ENCODE measurements around the gene HIPK2. TPM values are rescaled to one million over a fixed set of nuclear protein-coding genes. Genes with fewer than 3 reads are reported as not detected.

The HIPK2 gene
- polyA plus RNA-seq, 1 donor (not counting 4 experiments of a cell fraction or from before 2014, with no cell fraction given) = 5.8 TPM

DNA sequence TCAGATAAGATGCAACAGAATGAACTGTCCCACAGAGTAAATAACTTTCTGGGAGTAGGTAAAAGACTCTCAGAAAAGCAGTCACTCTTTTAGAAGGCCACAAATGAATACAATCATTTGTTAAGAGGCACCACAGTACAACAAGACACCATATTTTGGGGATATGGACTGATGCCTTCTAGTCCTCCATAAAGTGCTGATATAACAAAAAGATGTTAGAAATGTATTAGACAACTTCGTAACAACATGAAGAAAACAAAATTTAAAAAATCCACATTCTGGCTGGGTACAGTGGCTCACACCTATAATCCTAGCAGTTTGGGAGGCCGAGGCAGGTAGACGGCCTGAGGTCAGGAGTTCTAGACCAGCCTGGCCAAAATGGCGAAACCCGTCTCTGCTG, 111.3 kb downstream of the HIPK2 start:
- Histone ChIP-seq H3K9me1 (ENCODE audit: control insufficient read depth, extremely low read depth, insufficient read depth, low read length) (no peaks in the 10 kb centered on the region), H3K9ac (ENCODE audit: control insufficient read depth, extremely low read depth, insufficient read depth, low read length) (no peak overlapping the region), H3K4me1 (ENCODE audit: control insufficient read depth, extremely low read depth, insufficient read depth, low read length) (no peaks in the 10 kb centered on the region), H3K4me3 (ENCODE audit: control insufficient read depth in 2 of 3, extremely low read depth in 1 of 3, insufficient read depth in 2 of 3, low read depth in 1 of 3, low read length in 3 of 3) (no peak overlapping the region), H3K9me3 (ENCODE audit: control insufficient read depth, low read depth, low read length) (no peaks in the 10 kb centered on the region), H3K36me3 (ENCODE audit: control insufficient read depth in 2 of 2, extremely low read depth in 1 of 2, insufficient read depth in 2 of 2, low read length in 2 of 2) (no peaks in the 10 kb centered on the region), H3K79me2 (ENCODE audit: control insufficient read depth, insufficient read depth, low read length) (no peaks in the 10 kb centered on the region), H4K20me1 (ENCODE audit: control insufficient read depth, extremely low read depth, insufficient read depth, low read length) (no peaks in the 10 kb centered on the region), H3K27me3 (ENCODE audit: control insufficient read depth, extremely low read depth, insufficient read depth, low read length) (no peaks in the 10 kb centered on the region), H3K27ac (ENCODE audit: control insufficient read depth, insufficient read depth, low read length) (no peak overlapping the region), H2AFZ (ENCODE audit: control insufficient read depth, low read length) (no peak overlapping the region), H3K4me2 (ENCODE audit: control insufficient read depth, extremely low read depth, insufficient read depth, low read depth, low read length) (no peak overlapping the region)
- DNase-seq (ENCODE audit: low read depth, low spot score) (no peak), FAIRE-seq (no peak)
- dilution Hi-C loops (cut with MboI; ENCODE audit: extremely low pct_ligation_motif_present, low sequenced_read_pairs) = no loop called here
- TF ChIP-seq CTCF (optimal IDR thresholded peaks at IDR 0.05 in 1 of 3, IDR thresholded peaks at IDR 0.05 in 1 of 3, conservative IDR thresholded peaks at IDR 0.05 in 1 of 3; ENCODE audit: extremely low read depth in 1 of 3, insufficient read depth in 2 of 3, low read length in 3 of 3) (no peak), EZH2 (IDR thresholded peaks at IDR 0.05; ENCODE audit: low read length) (no peak)

DNA sequence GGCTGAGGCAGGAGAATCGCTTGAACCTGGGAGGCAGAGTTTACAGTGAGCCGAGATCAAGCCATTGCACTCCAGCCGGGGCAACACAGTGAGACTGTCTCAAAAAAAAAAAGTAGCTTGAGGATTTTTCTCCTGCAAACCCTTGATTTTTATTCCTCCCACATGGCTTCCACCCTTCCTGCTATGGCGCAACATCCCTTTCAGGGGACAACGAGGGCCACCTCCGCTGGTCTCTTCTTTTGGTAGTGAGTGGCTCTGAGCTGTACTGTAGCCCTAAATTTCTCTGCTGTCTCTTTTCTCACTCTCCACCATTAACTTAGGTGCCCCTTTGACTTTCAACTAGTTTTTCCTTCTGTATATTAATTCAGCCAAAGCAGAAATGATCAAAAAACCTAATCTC, 113.4 kb downstream of the HIPK2 start:
- no peak overlapping the region for H3K27ac ChIP-seq (ENCODE audit: control insufficient read depth, insufficient read depth, low read length)
- no peak overlapping the region for H3K9ac ChIP-seq (ENCODE audit: control insufficient read depth, extremely low read depth, insufficient read depth, low read length)
- no peak for FAIRE-seq
- no peaks in the 10 kb centered on the region for H3K36me3 ChIP-seq (ENCODE audit: control insufficient read depth in 2 of 2, extremely low read depth in 1 of 2, insufficient read depth in 2 of 2, low read length in 2 of 2)
- no peaks in the 10 kb centered on the region for H3K9me3 ChIP-seq (ENCODE audit: control insufficient read depth, low read depth, low read length)
- dilution Hi-C loops (cut with MboI; ENCODE audit: extremely low pct_ligation_motif_present, low sequenced_read_pairs) = no loop called here
- no peak overlapping the region for H2AFZ ChIP-seq (ENCODE audit: control insufficient read depth, low read length)
- peaks cover 2% of the 10 kb centered on the region for H3K79me2 ChIP-seq (ENCODE audit: control insufficient read depth, insufficient read depth, low read length)
- peaks cover 13% of the 10 kb centered on the region for H3K4me1 ChIP-seq (ENCODE audit: control insufficient read depth, extremely low read depth, insufficient read depth, low read length)
- no peak overlapping the region for H3K4me3 ChIP-seq (ENCODE audit: control insufficient read depth in 2 of 3, extremely low read depth in 1 of 3, insufficient read depth in 2 of 3, low read depth in 1 of 3, low read length in 3 of 3)
- no peaks in the 10 kb centered on the region for H3K9me1 ChIP-seq (ENCODE audit: control insufficient read depth, extremely low read depth, insufficient read depth, low read length)
- H3K27me3 ChIP-seq (ENCODE audit: control insufficient read depth, extremely low read depth, insufficient read depth, low read length) = no peaks in the 10 kb centered on the region
- DNase-seq (ENCODE audit: low read depth, low spot score) = no peak
- no peak for TF ChIP-seq EZH2 (IDR thresholded peaks at IDR 0.05; ENCODE audit: low read length)
- H4K20me1 ChIP-seq (ENCODE audit: control insufficient read depth, extremely low read depth, insufficient read depth, low read length) = no peaks in the 10 kb centered on the region
- H3K4me2 ChIP-seq (ENCODE audit: control insufficient read depth, extremely low read depth, insufficient read depth, low read depth, low read length) = no peak overlapping the region

DNA sequence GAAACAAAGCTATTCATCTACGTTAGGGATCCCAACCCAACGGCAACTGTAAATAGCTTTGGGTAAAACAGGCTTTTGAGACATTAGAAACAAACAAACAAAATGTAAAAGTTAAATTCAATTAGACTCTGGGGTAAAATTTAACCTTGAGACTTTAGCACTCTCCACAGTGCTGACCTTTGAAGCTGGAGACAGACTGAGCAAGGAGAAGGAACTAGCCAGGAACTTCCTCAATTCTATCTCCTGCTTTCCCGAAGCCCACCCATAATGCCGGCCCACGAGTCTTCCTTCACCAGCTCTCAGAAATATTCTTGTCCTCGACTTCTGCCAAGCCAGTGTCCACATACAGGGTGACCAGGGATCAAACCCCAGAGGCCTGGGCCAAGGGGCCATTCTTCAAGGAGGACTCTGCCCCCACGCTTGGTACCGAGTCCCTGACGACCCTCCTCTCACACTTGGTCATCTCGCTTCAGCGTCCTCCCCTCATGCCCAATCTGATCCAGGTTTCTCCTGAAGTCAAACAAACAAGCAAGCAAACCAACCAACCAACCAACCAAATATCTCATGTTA, 114.1 kb downstream of the HIPK2 start:
- H2AFZ ChIP-seq (ENCODE audit: control insufficient read depth, low read length) = no peak overlapping the region
- no peak overlapping the region for H3K4me3 ChIP-seq (ENCODE audit: control insufficient read depth in 2 of 3, extremely low read depth in 1 of 3, insufficient read depth in 2 of 3, low read depth in 1 of 3, low read length in 3 of 3)
- H3K9ac ChIP-seq (ENCODE audit: control insufficient read depth, extremely low read depth, insufficient read depth, low read length) = no peak overlapping the region
- H3K36me3 ChIP-seq (ENCODE audit: control insufficient read depth in 2 of 2, extremely low read depth in 1 of 2, insufficient read depth in 2 of 2, low read length in 2 of 2) = no peaks in the 10 kb centered on the region
- no peak for TF ChIP-seq EZH2 (IDR thresholded peaks at IDR 0.05; ENCODE audit: low read length)
- TF ChIP-seq CTCF (optimal IDR thresholded peaks at IDR 0.05 in 1 of 3, IDR thresholded peaks at IDR 0.05 in 1 of 3, conservative IDR thresholded peaks at IDR 0.05 in 1 of 3; ENCODE audit: extremely low read depth in 1 of 3, insufficient read depth in 2 of 3, low read length in 3 of 3) = no peak
- no peak for DNase-seq (ENCODE audit: low read depth, low spot score)
- no peaks in the 10 kb centered on the region for H3K27me3 ChIP-seq (ENCODE audit: control insufficient read depth, extremely low read depth, insufficient read depth, low read length)
- H3K27ac ChIP-seq (ENCODE audit: control insufficient read depth, insufficient read depth, low read length) = no peak overlapping the region
- no peak for FAIRE-seq
- dilution Hi-C loops (cut with MboI; ENCODE audit: extremely low pct_ligation_motif_present, low sequenced_read_pairs) = no loop called here
- H3K4me2 ChIP-seq (ENCODE audit: control insufficient read depth, extremely low read depth, insufficient read depth, low read depth, low read length) = no peak overlapping the region
- H3K9me1 ChIP-seq (ENCODE audit: control insufficient read depth, extremely low read depth, insufficient read depth, low read length) = no peaks in the 10 kb centered on the region
- peaks cover 8% of the 10 kb centered on the region for H3K79me2 ChIP-seq (ENCODE audit: control insufficient read depth, insufficient read depth, low read length)
- no peaks in the 10 kb centered on the region for H3K9me3 ChIP-seq (ENCODE audit: control insufficient read depth, low read depth, low read length)
- peaks cover 13% of the 10 kb centered on the region for H3K4me1 ChIP-seq (ENCODE audit: control insufficient read depth, extremely low read depth, insufficient read depth, low read length)
- H4K20me1 ChIP-seq (ENCODE audit: control insufficient read depth, extremely low read depth, insufficient read depth, low read length) = no peaks in the 10 kb centered on the region
